Measurements from ENCODE around the gene MYORG.
"Not testable (repeated sequence)": the region's sequence is repeated elsewhere in the genome, so short reads cannot be mapped to it uniquely, and the experiment has no call there.

DNA sequence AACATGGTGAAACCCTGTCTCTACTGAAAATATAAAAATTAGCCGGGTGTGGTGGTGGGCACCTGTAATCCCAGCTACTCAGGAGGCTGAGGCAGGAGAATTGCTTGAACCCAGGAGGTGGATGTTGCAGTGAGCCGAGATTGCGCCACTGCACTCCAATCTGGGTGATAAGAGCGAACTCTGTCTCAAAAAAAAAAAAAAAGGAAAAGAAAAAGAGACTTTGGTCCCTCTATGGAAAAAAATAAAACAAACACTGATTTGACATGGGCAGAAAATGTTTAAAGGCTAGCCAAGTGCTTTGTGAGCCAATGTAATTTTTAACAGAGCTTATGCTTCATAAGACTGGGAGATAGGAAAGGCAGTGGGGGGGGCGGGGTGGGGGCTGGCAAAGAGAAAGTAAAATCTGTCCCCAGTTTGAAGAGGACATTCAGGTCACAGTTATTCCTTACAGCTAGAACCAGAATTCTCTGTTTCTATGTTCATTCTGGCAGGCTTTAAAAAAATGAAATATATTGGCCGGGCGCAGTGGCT, 24.5 kb downstream of the MYORG start:
- TF ChIP-seq POLR2A (IDR thresholded peaks at IDR 0.05; ENCODE audit: low read length); GATA1 (IDR thresholded peaks at IDR 0.05; ENCODE audit: low read depth, low read length): not testable (repeated sequence)
